Cardiac muscle cell (in vitro differentiated cells and primary cell): ENCODE measurements around the gene PHF10. TPM values are rescaled to one million over a fixed set of nuclear protein-coding genes. Genes with fewer than 3 reads are reported as not detected.

Source experiments
- DNase-seq, 2 donors: peaks; one replicate each; pipeline versions ENCODE4 v3.0.0 to v3.0.0-alpha.2; 2010 to 2017; ENCODE audit warnings: low read depth in 1 of 2, low spot score in 1 of 2
- H3K27ac ChIP-seq: fragments of 200-600 bp; sonication (generic); 2 replicates; pipeline ENCODE4 v1.5.1; 2016
- H3K27me3 ChIP-seq: fragments of 200-600 bp; sonication (generic); 2 replicates; pipeline ENCODE4 v1.6.0; 2016; ENCODE audit warnings: control low read depth
- H3K36me3 ChIP-seq: fragments of 200-600 bp; sonication (generic); 2 replicates; pipeline ENCODE4 v1.5.1; 2016; ENCODE audit warnings: control low read depth
- H3K4me1 ChIP-seq: fragments of 200-600 bp; sonication (generic); 2 replicates; pipeline ENCODE4 v1.8.1; 2017; ENCODE audit warnings: low read depth, mild to moderate bottlenecking, mixed run types
- H3K4me3 ChIP-seq: fragments of 200-600 bp; sonication (generic); 2 replicates; pipeline ENCODE4 v1.5.1; 2016; ENCODE audit warnings: mild to moderate bottlenecking
- H3K9me3 ChIP-seq: fragments of 200-600 bp; sonication (generic); 2 replicates; pipeline ENCODE4 v1.5.1; 2017; ENCODE audit warnings: low read depth, mild to moderate bottlenecking, control low read depth
- polyA plus RNA-seq: library from polyadenylated mRNA; unstranded; fragments of >200 nt; fragmentation: Nextera tagmentation; extraction: Ambion mirVana; gene quantifications from 2 replicates; pipeline ENCODE4 v1.2.1, GENCODE V29; 2016
- total RNA-seq: library from RNA; depleted of rRNA; stranded (reverse); fragments of >200 nt; gene quantifications from 2 replicates; pipeline ENCODE4 v1.2.3, GENCODE V29; 2016
- TF ChIP-seq, protein P1 (sequence below): IDR thresholded peaks from 2 replicates; pipeline ENCODE4 v1.5.1; 2012; ENCODE audit warnings: low read depth, mild to moderate bottlenecking, low read length

Gene PHF10
- total and polyA plus RNA-seq, 2 experiments from 2014 or later, result 31.5 to 32.0 TPM

DNA sequence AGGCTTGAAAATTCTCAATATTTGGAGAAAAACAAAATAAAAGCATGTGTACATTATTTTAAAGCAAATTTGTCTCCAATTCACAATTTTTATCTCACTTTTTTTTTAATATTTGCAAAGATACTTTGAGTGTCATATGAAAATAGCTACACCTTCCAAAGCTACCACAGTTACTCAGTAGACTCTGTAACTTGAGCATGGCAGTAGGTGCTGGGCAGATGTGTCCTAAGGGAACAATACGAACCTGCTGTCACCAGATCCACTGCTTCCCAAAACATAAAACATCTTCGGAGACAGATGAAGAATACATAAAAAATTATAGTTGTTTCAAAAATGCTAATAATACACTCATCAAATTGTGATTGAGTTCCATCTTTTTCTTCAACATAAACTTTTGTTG is 33.0 kb downstream of the PHF10 start:
- TF ChIP-seq, protein P1, sequence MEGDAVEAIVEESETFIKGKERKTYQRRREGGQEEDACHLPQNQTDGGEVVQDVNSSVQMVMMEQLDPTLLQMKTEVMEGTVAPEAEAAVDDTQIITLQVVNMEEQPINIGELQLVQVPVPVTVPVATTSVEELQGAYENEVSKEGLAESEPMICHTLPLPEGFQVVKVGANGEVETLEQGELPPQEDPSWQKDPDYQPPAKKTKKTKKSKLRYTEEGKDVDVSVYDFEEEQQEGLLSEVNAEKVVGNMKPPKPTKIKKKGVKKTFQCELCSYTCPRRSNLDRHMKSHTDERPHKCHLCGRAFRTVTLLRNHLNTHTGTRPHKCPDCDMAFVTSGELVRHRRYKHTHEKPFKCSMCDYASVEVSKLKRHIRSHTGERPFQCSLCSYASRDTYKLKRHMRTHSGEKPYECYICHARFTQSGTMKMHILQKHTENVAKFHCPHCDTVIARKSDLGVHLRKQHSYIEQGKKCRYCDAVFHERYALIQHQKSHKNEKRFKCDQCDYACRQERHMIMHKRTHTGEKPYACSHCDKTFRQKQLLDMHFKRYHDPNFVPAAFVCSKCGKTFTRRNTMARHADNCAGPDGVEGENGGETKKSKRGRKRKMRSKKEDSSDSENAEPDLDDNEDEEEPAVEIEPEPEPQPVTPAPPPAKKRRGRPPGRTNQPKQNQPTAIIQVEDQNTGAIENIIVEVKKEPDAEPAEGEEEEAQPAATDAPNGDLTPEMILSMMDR, result no peak
- Histone ChIP-seq H3K27ac (no peak overlapping the region), H3K36me3 (peaks cover 15% of the 10 kb centered on the region), H3K4me1 (no peaks in the 10 kb centered on the region), H3K9me3 (no peaks in the 10 kb centered on the region), H3K4me3 (no peak overlapping the region), H3K27me3 (no peaks in the 10 kb centered on the region)
- DNase-seq, result no peak

DNA sequence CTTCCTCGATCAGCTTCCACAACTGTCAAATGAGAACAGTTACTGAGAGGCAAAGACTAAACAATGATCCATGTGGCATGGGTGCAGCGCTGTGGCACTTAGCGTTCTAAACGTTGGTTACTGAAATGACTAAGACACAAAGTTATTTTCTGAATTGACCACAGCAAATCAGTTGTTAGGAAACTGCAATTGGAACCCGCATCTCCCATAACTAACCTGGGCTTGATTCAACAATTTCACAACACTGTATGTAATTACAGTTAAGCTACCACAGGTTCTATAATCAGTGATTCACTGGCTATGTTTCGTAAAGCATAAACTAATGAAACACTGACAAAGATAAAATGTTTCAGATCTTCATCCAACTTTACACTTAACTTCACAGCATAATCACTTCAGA is 35.0 kb downstream of the PHF10 start:
- Histone ChIP-seq H3K4me3 (no peak overlapping the region), H3K27me3 (no peaks in the 10 kb centered on the region), H3K4me1 (no peaks in the 10 kb centered on the region), H3K27ac (no peak overlapping the region), H3K9me3 (no peaks in the 10 kb centered on the region), H3K36me3 (peaks cover 15% of the 10 kb centered on the region)
- TF ChIP-seq, protein P1, result no peak
- peak in 1 of 2 donors; percentile 84 for DNase-seq

DNA sequence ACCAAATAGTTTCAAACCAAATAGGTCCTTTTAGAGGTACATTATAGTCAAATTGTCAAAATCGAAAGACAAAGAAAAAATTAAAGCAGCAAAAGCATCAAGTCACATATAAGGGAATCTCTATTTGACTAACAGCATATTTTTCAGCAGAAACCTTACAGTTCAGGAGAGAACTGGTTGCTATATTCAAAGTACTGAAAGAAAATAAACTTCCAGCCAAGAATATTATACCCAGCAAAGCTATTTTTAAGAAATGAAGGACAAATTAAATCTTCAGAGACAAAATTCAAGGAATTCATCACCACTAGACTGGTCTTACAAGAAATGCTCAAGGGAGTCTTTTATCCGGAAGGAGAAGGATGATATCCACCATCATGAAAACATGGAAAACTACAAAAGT is 38.4 kb downstream of the PHF10 start:
- no peaks in the 10 kb centered on the region for H3K9me3 ChIP-seq
- H3K36me3 ChIP-seq, result peaks cover 18% of the 10 kb centered on the region
- no peak for DNase-seq
- no peaks in the 10 kb centered on the region for H3K27me3 ChIP-seq
- H3K4me3 ChIP-seq, result no peak overlapping the region
- TF ChIP-seq, protein P1, result no peak
- no peak overlapping the region for H3K27ac ChIP-seq
- no peaks in the 10 kb centered on the region for H3K4me1 ChIP-seq

DNA sequence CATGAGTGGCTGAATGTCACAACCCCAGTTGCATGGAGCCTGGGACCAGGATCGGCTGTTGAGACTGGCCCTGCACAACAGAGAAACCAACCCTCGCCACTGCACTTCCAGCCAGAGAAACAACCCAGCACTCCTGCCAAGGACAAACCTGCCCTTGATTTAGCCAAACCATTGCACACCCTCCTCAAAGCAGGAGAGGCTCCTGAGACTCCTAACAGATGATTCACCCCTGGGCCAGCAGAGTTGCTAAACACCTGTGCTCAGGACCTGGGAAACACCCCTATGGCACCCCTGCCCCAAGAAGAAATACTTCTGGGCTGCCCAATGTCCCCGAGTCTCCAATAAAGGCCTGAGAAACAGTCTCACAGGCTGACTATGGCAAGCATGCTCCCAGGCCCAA is 40.2 kb downstream of the PHF10 start:
- Histone ChIP-seq H3K27ac (no peak overlapping the region), H3K4me1 (no peaks in the 10 kb centered on the region), H3K9me3 (no peaks in the 10 kb centered on the region), H3K4me3 (no peak overlapping the region), H3K27me3 (no peaks in the 10 kb centered on the region), H3K36me3 (peaks cover 21% of the 10 kb centered on the region)
- TF ChIP-seq, protein P1, result no peak
- DNase-seq, result no peak

DNA sequence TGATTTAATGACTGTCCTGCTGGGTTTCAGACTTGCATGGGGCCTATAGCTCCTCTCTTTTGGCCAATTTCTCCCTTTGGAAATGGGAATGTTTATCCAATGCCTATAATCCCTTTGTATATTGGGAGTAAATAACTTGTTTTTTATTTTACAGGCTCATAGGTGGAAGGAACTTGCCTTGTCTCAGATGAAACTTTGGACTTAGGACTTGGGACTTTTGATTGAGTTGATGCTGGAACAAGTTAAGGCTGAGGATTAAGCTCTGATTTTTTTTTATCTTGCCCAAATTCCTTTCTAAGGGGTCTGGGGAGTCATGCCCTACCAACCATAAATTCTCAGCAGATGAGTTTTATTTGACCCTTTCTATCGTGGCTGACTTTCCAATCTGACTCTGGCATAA is 46.0 kb downstream of the PHF10 start:
- H3K27me3 ChIP-seq, result no peaks in the 10 kb centered on the region
- no peaks in the 10 kb centered on the region for H3K9me3 ChIP-seq
- H3K4me1 ChIP-seq, result no peaks in the 10 kb centered on the region
- TF ChIP-seq, protein P1, result no peak
- H3K36me3 ChIP-seq, result peaks cover 6% of the 10 kb centered on the region
- no peak overlapping the region for H3K4me3 ChIP-seq
- H3K27ac ChIP-seq, result no peak overlapping the region
- no peak for DNase-seq

DNA sequence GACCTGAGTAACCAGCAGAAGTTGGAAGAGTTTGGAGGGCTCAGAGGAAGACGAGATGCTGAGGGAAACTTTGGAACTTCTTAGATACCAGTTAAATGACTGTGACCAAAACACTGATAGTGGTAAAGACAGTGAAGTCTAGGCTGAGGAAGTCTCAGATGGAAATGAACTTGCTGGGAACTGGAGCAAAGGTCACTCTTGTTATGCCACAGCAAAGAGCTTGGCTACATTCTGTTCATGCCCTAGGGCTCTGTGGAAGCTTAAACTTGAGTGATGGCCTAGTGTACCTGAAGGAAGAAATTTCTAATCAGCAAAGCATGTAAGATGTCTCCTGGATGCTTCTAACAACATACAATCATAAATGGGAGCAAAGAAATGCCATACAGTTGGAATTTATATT is 47.2 kb downstream of the PHF10 start:
- no peaks in the 10 kb centered on the region for H3K9me3 ChIP-seq

More for the DNA sequence above, 47.2 kb downstream of the PHF10 start:
- peaks cover 3% of the 10 kb centered on the region for H3K36me3 ChIP-seq
- TF ChIP-seq, protein P1, result no peak
- H3K4me3 ChIP-seq, result no peak overlapping the region
- H3K4me1 ChIP-seq, result no peaks in the 10 kb centered on the region
- H3K27ac ChIP-seq, result no peak overlapping the region
- peak in 1 of 2 donors; percentile 13 for DNase-seq
- H3K27me3 ChIP-seq, result no peaks in the 10 kb centered on the region
